GM19467 (cell line): ENCODE measurements around the gene COL18A1.
"Not testable (repeated sequence)": the region's sequence is repeated elsewhere in the genome, so short reads cannot be mapped to it uniquely, and the experiment has no call there.

Source experiments
- ATAC-seq: cut with Tn5 transposase; IDR thresholded peaks from one replicate; pipeline ENCODE4 v1.9.1; 2021; ENCODE audit warnings: mild to moderate bottlenecking, moderate library complexity; ENCODE audit not compliant: unreplicated experiment

The COL18A1 gene

GRCh38 chr21:45438391-45439145, 33.6 kb downstream of the COL18A1 start:
- ATAC-seq: no peak

DNA sequence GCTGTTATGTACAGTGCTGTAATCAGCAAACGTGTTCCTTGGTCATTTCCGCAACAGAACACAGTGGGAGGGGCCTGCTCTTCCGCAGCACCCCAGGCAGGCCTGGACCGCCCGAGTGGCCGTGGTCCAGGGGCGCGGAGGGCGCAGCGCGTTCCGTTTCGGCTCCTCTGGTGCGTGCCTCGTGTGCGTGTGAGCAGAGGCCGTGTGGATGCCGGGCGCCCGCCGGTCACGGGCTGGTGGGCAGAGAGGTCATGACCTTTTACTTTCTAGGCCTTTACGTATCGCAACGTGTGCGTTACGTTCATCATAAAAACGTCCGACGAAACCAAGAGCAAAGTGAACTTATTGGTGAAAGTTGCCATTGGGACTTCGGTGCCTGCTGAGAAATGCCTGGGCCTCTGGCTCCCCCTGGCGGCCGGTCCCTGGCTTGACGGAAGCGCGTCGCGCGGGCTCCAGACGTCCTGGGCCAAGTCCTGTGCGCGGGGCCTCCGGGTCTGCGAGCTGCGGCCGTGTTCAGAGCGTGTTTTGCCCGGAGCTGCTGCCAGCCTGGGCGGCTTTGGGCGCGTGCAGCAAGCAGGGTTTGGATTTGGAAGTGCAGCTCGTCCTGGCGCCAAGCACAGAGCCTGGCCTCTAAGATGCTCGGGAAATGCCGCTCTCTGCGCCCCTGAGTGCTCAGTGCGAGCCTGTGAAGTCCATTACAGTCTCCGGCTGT, 34.4 kb downstream of the COL18A1 start:
- ATAC-seq: no peak

- ATAC-seq: no peak
Observed at GRCh38 chr21:45439901-45440461, 35.0 kb downstream of the COL18A1 start.

DNA sequence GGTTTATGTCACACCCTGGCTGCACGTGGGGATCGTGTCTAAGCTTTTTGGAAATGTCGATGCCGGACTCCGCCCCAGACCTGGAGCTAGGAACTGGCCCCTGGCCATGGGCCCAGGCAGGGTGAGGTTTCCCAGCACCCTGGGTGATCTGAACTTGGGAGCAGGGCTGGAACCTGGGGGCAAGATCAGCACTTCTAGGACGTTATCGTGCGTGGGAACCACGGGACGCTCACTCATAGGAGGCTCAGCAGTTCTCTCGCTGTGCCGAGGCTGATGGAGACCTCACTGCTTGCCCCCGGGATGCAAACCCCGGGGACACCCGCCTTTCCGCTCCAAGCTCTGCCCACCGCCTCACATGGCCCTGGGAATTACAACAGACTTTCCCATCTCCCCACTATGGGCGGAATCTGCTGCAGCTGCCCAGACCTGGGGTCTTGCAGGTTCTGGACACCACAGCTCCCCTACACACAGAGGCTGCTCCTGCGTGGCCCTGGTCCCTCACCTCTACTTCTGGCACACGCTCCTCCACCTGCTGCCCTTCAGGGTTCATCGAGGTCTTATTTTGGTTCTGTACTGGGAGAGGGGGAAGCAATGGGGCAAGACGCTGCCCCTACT, 35.9 kb downstream of the COL18A1 start:
- no peak for ATAC-seq

- ATAC-seq: no peak
Observed at GRCh38 chr21:45441431-45442255, 36.7 kb downstream of the COL18A1 start.

GRCh38 chr21:45442276-45442675, 37.3 kb downstream of the COL18A1 start:
- ATAC-seq: no peak

DNA sequence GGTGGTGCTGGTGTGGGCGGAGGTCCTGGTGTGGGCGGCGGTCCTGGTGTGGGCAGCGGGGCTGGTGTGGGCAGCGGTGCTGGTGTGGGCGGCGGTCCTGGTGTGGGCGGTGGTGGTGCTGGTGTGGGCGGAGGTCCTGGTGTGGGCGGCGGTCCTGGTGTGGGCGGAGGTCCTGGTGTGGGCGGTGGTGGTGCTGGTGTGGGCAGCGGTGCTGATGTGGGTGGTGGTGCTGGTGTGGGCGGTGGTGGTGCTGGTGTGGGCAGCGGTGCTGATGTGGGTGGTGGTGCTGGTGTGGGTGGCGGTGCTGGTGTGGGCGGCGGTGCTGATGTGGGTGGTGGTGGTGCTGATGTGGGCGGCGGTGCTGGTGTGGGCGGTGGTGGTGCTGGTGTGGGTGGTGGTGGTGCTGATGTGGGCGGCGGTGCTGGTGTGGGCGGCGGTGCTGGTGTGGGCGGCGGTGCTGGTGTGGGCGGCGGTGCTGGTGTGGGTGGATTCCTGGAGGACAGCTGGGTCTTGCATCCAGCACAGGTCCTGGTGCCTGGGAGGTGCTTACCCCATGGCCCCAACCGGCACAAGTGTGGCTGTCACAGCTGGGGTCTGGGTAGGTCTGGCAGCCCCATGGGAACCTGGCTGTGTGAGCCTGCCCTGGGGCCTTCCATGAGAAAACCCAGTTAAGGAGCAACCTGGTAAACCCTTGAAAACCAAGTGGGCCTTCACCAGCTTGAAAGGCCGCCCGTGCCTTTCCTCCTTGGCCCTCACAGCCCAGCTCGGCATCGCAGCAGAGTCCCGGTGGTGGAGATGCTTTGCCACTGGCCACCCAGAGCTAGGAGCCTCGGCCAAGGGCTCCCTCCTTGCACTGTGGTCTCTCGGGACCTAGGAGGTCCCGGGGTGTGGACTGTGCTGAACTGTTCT, 38.0 kb downstream of the COL18A1 start:
- ATAC-seq: not testable (repeated sequence)

DNA sequence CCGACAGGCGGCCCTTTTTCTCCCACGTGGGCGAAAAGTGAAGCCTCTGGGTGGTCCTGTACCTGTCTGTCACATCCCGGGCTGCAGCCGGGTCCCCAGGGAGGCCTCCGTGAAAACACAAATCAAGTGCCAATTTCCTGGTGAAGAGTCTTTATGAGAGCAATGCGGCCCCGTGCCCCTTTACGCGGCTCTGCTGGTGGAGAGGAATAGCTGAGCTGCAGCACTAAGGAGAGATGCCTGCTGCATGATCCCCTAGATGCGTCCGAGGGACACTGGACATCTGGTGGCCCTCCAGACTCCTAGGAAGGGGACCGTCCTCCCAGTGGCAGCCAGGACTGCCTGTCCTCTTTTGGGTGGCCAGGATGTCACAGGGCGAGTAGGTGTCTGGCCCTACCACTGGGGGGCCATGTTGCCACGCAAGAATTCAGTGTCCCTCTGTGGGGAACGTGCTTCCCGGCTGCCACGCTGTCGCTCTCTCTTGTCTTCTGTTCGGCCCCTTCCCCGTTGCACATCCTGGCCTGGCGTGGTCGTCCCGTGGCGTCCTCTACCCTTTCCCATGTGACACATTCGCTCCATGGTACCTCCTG, 38.7 kb downstream of the COL18A1 start:
- no peak for ATAC-seq

DNA sequence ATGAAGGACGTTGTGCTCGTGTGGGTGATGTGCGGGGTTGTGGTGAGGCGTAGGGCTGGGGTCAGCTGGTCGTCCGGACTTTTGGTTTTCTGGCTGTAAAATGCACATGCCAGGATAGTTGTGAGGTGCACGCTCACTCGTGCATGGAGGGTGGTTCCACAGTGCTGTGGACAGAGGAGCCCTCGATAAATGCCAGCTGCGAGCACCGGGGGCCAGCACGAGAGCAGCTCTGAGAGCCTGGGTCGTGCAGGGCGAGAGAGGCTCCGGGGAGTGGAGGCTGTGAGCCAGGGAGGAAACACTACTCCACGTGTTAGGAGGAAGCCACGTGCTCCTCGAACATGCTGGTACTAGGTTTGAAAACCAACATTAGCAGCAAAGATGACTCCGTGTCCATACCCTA, 39.4 kb downstream of the COL18A1 start:
- ATAC-seq: no peak

GRCh38 chr21:45445369-45445768, 40.4 kb downstream of the COL18A1 start:
- no peak for ATAC-seq

GRCh38 chr21:45447821-45448220, 42.9 kb downstream of the COL18A1 start:
- ATAC-seq: no peak

DNA sequence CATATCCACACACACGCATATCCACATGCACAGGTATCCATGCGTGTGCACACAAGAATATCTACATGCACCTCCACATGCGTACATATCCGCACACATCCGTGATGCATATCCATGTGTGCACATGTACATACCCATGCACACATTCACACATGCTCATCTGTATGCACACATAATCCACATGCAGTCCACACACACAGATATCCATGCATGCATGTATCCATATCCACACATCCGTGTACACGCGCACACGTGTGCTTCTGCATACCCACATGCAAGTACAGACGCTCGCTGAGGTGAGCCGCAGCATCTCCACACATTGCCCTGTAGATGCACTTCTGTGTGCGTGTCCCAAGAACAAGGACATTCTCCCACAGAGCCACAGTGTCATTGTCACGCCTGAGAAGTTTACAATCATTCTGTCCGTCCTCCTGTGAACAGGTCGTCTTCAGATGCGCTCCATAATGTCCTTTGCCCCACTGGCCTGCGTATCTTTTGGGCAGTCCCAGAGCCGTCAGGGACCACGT, 43.4 kb downstream of the COL18A1 start:
- ATAC-seq: no peak

DNA sequence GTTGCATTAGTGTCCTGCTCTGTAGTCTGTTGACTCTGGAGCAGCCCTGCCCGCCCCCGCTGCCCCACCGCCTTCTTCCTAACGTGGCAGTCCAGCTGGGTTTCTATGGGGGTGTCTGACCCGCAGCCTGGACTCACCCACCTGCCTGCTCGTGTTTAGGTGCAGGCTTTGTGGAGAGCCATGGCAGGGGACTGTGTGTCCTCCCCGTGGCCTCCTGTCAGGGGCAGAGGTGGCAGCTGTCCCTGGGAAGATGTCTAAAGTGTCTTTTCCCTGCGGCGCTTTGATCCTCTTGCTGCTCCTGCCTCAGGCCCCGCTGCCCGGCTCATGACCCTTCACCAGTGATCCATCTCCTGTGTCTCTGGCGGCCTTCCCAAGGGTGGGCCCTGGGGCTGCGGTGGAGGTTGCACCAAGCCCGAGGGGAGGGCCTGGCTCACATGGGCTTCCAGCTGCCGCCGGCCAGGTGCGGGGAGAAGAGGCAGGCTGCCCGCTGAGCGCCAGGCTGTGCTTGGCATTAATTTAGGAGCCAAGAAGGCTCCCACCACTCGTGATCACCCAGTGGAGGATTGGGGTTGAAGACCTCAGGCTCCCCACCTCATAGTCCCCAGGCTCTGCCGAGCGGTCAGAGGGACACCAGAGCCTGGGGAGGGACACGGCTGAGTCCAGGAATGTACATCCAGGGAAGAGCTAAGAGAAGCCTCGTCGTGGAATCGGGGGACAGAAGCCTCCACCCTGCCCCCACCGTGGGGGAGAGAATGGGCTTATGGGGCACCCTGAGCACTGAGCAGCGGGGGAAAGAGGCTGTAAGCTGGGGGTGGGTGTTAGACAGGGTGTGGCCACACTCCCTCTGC, 44.1 kb downstream of the COL18A1 start:
- no peak for ATAC-seq

DNA sequence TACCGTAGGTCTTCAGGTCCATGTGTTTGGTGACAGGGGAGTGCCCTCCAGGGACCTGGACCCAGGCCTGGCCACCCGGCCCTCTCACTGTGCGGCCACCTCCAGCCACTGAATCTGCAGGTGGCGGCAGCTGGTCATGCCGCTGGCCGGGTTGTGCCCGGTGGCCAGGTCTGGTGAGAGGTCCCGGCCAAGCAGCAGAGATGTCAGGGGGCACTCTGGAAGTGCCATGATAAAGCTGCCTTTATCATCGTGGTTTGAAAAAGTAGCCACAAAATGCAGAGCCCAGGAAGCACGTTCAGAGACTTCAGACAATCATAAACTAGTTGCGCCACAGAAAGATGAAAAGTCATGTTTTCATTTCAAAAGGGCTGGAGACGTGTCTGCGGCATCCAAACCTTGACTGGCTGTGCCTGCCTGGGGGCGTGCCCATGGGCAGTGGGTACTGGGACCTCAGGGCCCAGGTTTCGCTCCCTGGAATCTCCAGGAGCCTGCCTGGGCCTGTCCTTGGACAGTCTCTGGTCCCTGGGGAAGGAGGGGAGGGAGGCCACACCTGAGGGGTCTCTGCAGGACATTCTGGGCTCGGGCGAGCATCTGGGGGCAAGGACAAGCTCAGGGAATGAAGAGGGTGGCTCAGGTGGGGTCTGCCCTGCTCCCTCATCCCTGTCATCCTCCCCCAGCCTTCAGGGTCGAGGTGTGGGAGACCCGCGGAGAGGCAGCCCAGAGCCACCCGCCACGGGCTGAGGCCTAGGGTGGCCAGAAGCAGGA, 44.9 kb downstream of the COL18A1 start:
- ATAC-seq: no peak

- ATAC-seq: no peak
Observed at GRCh38 chr21:45450423-45451090, 45.6 kb downstream of the COL18A1 start.

DNA sequence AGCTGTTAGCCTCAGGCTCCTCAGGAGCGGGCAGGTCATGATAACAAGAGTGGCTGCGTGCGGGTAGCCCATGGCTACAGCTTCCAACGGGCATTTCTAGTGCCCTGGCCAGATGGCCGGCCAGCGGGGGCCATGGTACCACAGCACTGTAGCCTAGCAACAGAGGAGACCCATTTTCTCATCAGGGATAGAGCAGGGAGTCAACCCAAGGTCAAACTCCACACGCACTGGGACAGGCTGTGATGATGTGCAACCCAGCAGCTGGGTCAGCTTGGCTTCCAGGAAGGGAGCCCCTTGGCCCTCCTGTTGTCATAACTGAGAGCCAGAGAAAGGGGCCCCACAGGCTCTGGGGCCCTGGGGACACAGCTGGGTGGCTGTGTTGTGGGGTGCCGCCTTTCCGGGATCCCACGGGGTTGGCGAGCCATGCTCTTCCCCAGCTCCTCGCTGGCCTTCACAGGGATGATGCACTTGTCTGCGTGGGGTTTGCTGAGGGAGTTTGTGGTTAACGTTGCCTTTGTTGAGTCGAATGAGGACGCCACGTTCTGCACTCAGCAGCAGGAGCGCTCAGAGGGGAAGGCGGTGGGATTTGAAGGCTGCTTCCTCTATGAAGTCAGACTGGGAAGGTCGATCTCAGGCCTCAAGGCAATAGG, 46.3 kb downstream of the COL18A1 start:
- ATAC-seq: no peak
